ENCODE data around the gene HOXA1. TPM values are rescaled to one million over a fixed set of nuclear protein-coding genes. Genes with fewer than 3 reads are reported as not detected.

Gene HOXA1
- total RNA-seq, 1 experiment from 2014 or later, result 8.8 TPM

GRCh38 chr7:27080844-27081436, 14.9 kb downstream of the HOXA1 start:
- no TSS peak for BruUV-seq (replicated peaks)
- intact Hi-C loops (cut with micrococcal nuclease; ENCODE audit: unreplicated experiment), result no loop called here
- ATAC-seq, result peak; percentile 65; the same call in 1 of the 2 replicates
- in situ Hi-C loops (cut with HindIII; ENCODE audit: low pct_unique_long_range_greater_than_20kb, low sequenced_read_pairs), result no loop called here
- peaks cover 5% of the 10 kb centered on the region; the same call in 1 of the 2 replicates for H3K4me1 ChIP-seq (ENCODE audit: control insufficient read depth, insufficient read depth, low read length)
- no peak for DNase-seq (ENCODE audit: low read depth, low spot score)
- CTCF ChIA-PET, result no interaction called here
- no peak overlapping the region for H3K4me3 ChIP-seq (ENCODE audit: low read depth in 2 of 2, low read length in 2 of 2)
- no peaks in the 10 kb centered on the region for H3K9me3 ChIP-seq (ENCODE audit: control insufficient read depth, insufficient read depth, low read depth, low read length)
- TF ChIP-seq POLR2AphosphoS5 (IDR thresholded peaks at IDR 0.05; ENCODE audit: low read depth, low read length) (no peak), TCF7L2 (IDR thresholded peaks at IDR 0.05; ENCODE audit: low read depth, low read length) (no peak), SIN3A (IDR thresholded peaks at IDR 0.05; ENCODE audit: borderline replicate concordance, insufficient read depth, low read depth, low read length) (no peak), REST (IDR thresholded peaks at IDR 0.05; ENCODE audit: insufficient read depth in 1 of 2, low read depth in 2 of 2, low read length in 1 of 2) (no peak), CTCF (IDR thresholded peaks at IDR 0.05) (no peak)
- H3K27me3 ChIP-seq (ENCODE audit: control insufficient read depth, insufficient read depth, low read length), result no peaks in the 10 kb centered on the region
- H3K27ac ChIP-seq (ENCODE audit: low read length), result peak overlapping the region; percentile 8; the same call in 1 of the 2 replicates
- no peaks in the 10 kb centered on the region for H3K36me3 ChIP-seq (ENCODE audit: control insufficient read depth, insufficient read depth, low read length)
- POLR2A ChIA-PET, result no interaction called here

- no peak for ATAC-seq
- Histone ChIP-seq H3K4me1 (ENCODE audit: control insufficient read depth, insufficient read depth, low read length) (peaks cover 5% of the 10 kb centered on the region; the same call in 1 of the 2 replicates), H3K27me3 (ENCODE audit: control insufficient read depth, insufficient read depth, low read length) (no peaks in the 10 kb centered on the region), H3K4me3 (ENCODE audit: low read depth in 2 of 2, low read length in 2 of 2) (no peak overlapping the region), H3K9me3 (ENCODE audit: control insufficient read depth, insufficient read depth, low read depth, low read length) (no peaks in the 10 kb centered on the region), H3K27ac (ENCODE audit: low read length) (no peak overlapping the region), H3K36me3 (ENCODE audit: control insufficient read depth, insufficient read depth, low read length) (no peaks in the 10 kb centered on the region)
- no peak for TF ChIP-seq TCF7L2 (IDR thresholded peaks at IDR 0.05; ENCODE audit: low read depth, low read length)
- no peak for TF ChIP-seq POLR2AphosphoS5 (IDR thresholded peaks at IDR 0.05; ENCODE audit: low read depth, low read length)
- no peak for TF ChIP-seq CTCF (IDR thresholded peaks at IDR 0.05)
- no peak for TF ChIP-seq REST (IDR thresholded peaks at IDR 0.05; ENCODE audit: insufficient read depth in 1 of 2, low read depth in 2 of 2, low read length in 1 of 2)
- no peak for TF ChIP-seq SIN3A (IDR thresholded peaks at IDR 0.05; ENCODE audit: borderline replicate concordance, insufficient read depth, low read depth, low read length)
- no TSS peak for BruUV-seq (replicated peaks)
- CTCF ChIA-PET, result interaction anchor here (0.5 kb wide), 1 partner anchor 212 kb away, joined by 8 read pairs; no protein-coding TSS in a partner anchor
- no peak for DNase-seq (ENCODE audit: low read depth, low spot score)
- intact Hi-C loops (cut with micrococcal nuclease; ENCODE audit: unreplicated experiment), result no loop called here
- POLR2A ChIA-PET, result no interaction called here
- in situ Hi-C loops (cut with HindIII; ENCODE audit: low pct_unique_long_range_greater_than_20kb, low sequenced_read_pairs), result no loop called here
Measured at GRCh38 chr7:27079234-27079975, 16.4 kb downstream of the HOXA1 start.
